ENCODE results near the gene YIPF4. TPM values are rescaled to one million over a fixed set of nuclear protein-coding genes. Genes with fewer than 3 reads are reported as not detected.

The YIPF4 gene
- total RNA-seq, 1 donor from 2014 or later = 21.6 TPM

GRCh38 chr2:32258242-32258641 is 19.5 kb upstream of the YIPF4 start:
- Histone ChIP-seq H3K27me3 (ENCODE audit: control insufficient read depth, insufficient read depth, low read length) (no peaks in the 10 kb centered on the region), H3K36me3 (ENCODE audit: control insufficient read depth, insufficient read depth, low read length) (no peaks in the 10 kb centered on the region), H3K4me3 (ENCODE audit: low read depth, low read length) (no peak overlapping the region)
- DNase-seq (ENCODE audit: low read depth) = no peak
- TF ChIP-seq, protein P1, sequence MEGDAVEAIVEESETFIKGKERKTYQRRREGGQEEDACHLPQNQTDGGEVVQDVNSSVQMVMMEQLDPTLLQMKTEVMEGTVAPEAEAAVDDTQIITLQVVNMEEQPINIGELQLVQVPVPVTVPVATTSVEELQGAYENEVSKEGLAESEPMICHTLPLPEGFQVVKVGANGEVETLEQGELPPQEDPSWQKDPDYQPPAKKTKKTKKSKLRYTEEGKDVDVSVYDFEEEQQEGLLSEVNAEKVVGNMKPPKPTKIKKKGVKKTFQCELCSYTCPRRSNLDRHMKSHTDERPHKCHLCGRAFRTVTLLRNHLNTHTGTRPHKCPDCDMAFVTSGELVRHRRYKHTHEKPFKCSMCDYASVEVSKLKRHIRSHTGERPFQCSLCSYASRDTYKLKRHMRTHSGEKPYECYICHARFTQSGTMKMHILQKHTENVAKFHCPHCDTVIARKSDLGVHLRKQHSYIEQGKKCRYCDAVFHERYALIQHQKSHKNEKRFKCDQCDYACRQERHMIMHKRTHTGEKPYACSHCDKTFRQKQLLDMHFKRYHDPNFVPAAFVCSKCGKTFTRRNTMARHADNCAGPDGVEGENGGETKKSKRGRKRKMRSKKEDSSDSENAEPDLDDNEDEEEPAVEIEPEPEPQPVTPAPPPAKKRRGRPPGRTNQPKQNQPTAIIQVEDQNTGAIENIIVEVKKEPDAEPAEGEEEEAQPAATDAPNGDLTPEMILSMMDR (IDR thresholded peaks at IDR 0.05; ENCODE audit: insufficient read depth, low read length, poor library complexity, severe bottlenecking) = no peak

GRCh38 chr2:32260376-32260775 is 17.3 kb upstream of the YIPF4 start:
- TF ChIP-seq, protein P1 (IDR thresholded peaks at IDR 0.05; ENCODE audit: insufficient read depth, low read length, poor library complexity, severe bottlenecking) = no peak
- DNase-seq (ENCODE audit: low read depth) = no peak
- Histone ChIP-seq H3K4me3 (ENCODE audit: low read depth, low read length) (no peak overlapping the region), H3K27me3 (ENCODE audit: control insufficient read depth, insufficient read depth, low read length) (no peaks in the 10 kb centered on the region), H3K36me3 (ENCODE audit: control insufficient read depth, insufficient read depth, low read length) (no peaks in the 10 kb centered on the region)

DNA sequence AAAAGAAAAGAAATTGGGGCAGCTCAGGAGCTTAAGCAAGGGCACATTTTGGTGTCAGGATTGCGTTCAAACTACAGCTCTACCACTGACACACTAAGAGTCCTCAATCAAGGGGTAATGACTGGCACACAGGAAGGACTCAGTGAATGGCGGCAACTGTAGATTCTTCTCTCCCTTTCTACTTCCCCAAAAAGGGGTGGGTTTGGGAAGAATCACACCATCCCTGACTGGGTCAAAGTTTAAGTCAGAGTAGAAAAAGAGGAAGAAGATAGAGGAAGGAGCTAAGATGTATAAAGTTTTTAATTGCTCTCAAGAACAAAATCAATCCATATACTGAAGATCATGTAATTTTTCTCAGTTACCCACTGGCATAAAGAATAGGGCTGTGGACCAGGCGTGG is 15.6 kb upstream of the YIPF4 start:
- TF ChIP-seq, protein P1 (IDR thresholded peaks at IDR 0.05; ENCODE audit: insufficient read depth, low read length, poor library complexity, severe bottlenecking) = no peak
- DNase-seq (ENCODE audit: low read depth) = no peak
- Histone ChIP-seq H3K36me3 (ENCODE audit: control insufficient read depth, insufficient read depth, low read length) (no peaks in the 10 kb centered on the region), H3K27me3 (ENCODE audit: control insufficient read depth, insufficient read depth, low read length) (no peaks in the 10 kb centered on the region), H3K4me3 (ENCODE audit: low read depth, low read length) (no peak overlapping the region)

DNA sequence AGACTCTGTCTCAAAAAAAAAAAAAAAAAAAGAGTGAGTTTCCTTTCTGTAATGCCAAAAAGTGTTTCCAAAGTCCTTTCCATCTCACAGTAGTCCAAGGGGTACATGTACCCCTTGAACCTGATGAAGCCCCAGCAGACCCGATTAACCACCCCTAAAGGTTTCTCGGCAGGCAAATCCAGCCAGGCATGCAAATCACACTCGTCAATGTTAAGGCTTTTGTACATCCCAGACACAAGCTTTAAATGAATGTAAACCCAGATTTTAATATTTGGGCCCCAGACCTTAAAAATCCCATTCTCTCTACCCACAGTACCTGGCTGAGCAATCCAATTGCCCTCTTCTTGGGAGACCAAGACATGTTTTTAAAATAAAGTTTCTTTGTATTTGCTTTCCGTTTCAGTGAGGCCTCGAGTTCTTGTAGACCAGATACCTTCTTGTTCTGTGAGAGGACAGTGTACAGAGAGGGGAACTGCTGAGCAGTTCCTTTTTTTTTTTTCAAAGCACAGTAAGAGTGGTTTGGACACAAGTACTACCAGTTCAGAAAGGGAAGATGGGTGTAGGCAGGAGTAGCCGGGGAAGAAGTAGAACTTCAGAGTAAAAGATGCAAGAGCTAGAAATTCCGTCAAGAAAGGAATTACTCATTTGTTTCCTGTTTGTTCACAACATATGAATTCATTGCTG is 13.1 kb upstream of the YIPF4 start, which contains the start of gene NLRC4:
TSS of gene NLRC4 (minus strand) at position 465 of the 684 bp plus-strand sequence. CDS start 8,111 bp downstream, outside the sequence.
- Histone ChIP-seq H3K27me3 (ENCODE audit: control insufficient read depth, insufficient read depth, low read length) (no peaks in the 10 kb centered on the region), H3K36me3 (ENCODE audit: control insufficient read depth, insufficient read depth, low read length) (no peaks in the 10 kb centered on the region), H3K4me3 (ENCODE audit: low read depth, low read length) (no peak within 1 kb of the TSS)
- DNase-seq (ENCODE audit: low read depth) = no peak
- TF ChIP-seq, protein P1 (IDR thresholded peaks at IDR 0.05; ENCODE audit: insufficient read depth, low read length, poor library complexity, severe bottlenecking) = no peak

GRCh38 chr2:32271063-32271462 is 6.6 kb upstream of the YIPF4 start:
- Histone ChIP-seq H3K36me3 (ENCODE audit: control insufficient read depth, insufficient read depth, low read length) (no peaks in the 10 kb centered on the region), H3K4me3 (ENCODE audit: low read depth, low read length) (no peak overlapping the region), H3K27me3 (ENCODE audit: control insufficient read depth, insufficient read depth, low read length) (no peaks in the 10 kb centered on the region)
- no peak for DNase-seq (ENCODE audit: low read depth)
- TF ChIP-seq, protein P1 (IDR thresholded peaks at IDR 0.05; ENCODE audit: insufficient read depth, low read length, poor library complexity, severe bottlenecking) = no peak

GRCh38 chr2:32272279-32272678 is 5.4 kb upstream of the YIPF4 start:
- Histone ChIP-seq H3K36me3 (ENCODE audit: control insufficient read depth, insufficient read depth, low read length) (no peaks in the 10 kb centered on the region), H3K27me3 (ENCODE audit: control insufficient read depth, insufficient read depth, low read length) (no peaks in the 10 kb centered on the region), H3K4me3 (ENCODE audit: low read depth, low read length) (no peak overlapping the region)
- DNase-seq (ENCODE audit: low read depth) = no peak
- TF ChIP-seq, protein P1 (IDR thresholded peaks at IDR 0.05; ENCODE audit: insufficient read depth, low read length, poor library complexity, severe bottlenecking) = no peak
